HuH-7 (cell line): ENCODE data around the gene DBF4B.
A peak's percentile ranks its signal among the peaks of the same experiment; 100 is the strongest.
"Not testable (repeated sequence)": the region's sequence is repeated elsewhere in the genome, so short reads cannot be mapped to it uniquely, and the experiment has no call there.

Experiments used
- DNase-seq: peaks from one replicate; pipeline ENCODE4 v3.0.0; 2011; ENCODE audit warnings: low spot score

Gene DBF4B

GRCh38 chr17:44708401-44709263 lies at the start of gene DBF4B:
Gene DBF4B (plus strand): TSS chr17:44708665. CDS start chr17:44708821, 156 bp downstream.
- DNase-seq, result peak; percentile 80

GRCh38 chr17:44661835-44662234 lies 46.6 kb upstream of the DBF4B start:
- no peak for DNase-seq

GRCh38 chr17:44663095-44663494 lies 45.4 kb upstream of the DBF4B start:
- no peak for DNase-seq

- no peak for DNase-seq
Measured at GRCh38 chr17:44664867-44665266, 43.6 kb upstream of the DBF4B start.

GRCh38 chr17:44666006-44666405 lies 42.5 kb upstream of the DBF4B start:
- DNase-seq, result no peak

GRCh38 chr17:44672479-44673093 lies 35.9 kb upstream of the DBF4B start:
- no peak for DNase-seq

- DNase-seq, result no peak
Measured at GRCh38 chr17:44673893-44674292, 34.6 kb upstream of the DBF4B start.

- DNase-seq, result no peak
Measured at GRCh38 chr17:44677136-44677535, 31.3 kb upstream of the DBF4B start.

GRCh38 chr17:44683303-44683702 lies 25.2 kb upstream of the DBF4B start:
- DNase-seq, result not testable (repeated sequence)

GRCh38 chr17:44687756-44688155 lies 20.7 kb upstream of the DBF4B start:
- no peak for DNase-seq

GRCh38 chr17:44688200-44688599 lies 20.3 kb upstream of the DBF4B start:
- no peak for DNase-seq

- DNase-seq, result no peak
Measured at GRCh38 chr17:44688675-44689476, 19.6 kb upstream of the DBF4B start.

GRCh38 chr17:44689477-44690217 lies 18.8 kb upstream of the DBF4B start, which contains the start of gene CCDC43:
Gene CCDC43 (minus strand): TSS chr17:44689776. CDS start chr17:44689753, 23 bp downstream.
- DNase-seq, result peak; percentile 87

GRCh38 chr17:44690746-44691306 lies 17.6 kb upstream of the DBF4B start:
- DNase-seq, result peak; percentile 36

GRCh38 chr17:44693609-44694008 lies 14.9 kb upstream of the DBF4B start:
- no peak for DNase-seq

GRCh38 chr17:44700288-44700687 lies 8.2 kb upstream of the DBF4B start:
- DNase-seq, result not testable (repeated sequence)

GRCh38 chr17:44707755-44708400 lies 587 bp upstream of the DBF4B start:
- DNase-seq, result no peak

- DNase-seq, result no peak
Measured at GRCh38 chr17:44719444-44719843, 11.0 kb downstream of the DBF4B start.

- no peak for DNase-seq
Measured at GRCh38 chr17:44722254-44722653, 13.8 kb downstream of the DBF4B start.

GRCh38 chr17:44726121-44726520 lies 17.7 kb downstream of the DBF4B start:
- not testable (repeated sequence) for DNase-seq

GRCh38 chr17:44733753-44734152 lies 25.3 kb downstream of the DBF4B start:
- DNase-seq, result peak; percentile 56
